AG09319 (cell line): ENCODE data around the gene GMPPA.

ENCODE experiments used
- DNase-seq: peaks from one replicate; pipeline ENCODE4 v3.0.0-alpha.2; 2010; ENCODE audit warnings: low read depth; ENCODE audit errors: extremely low read depth
- TF ChIP-seq, protein P1 (sequence below): IDR thresholded peaks from 2 replicates; pipeline ENCODE4 v1.5.1; 2011; ENCODE audit warnings: low read depth, mild to moderate bottlenecking, inconsistent platforms, low read length, moderate library complexity

Gene GMPPA

GRCh38 chr2:219545943-219546352 is 47.3 kb downstream of the GMPPA start:
- no peak for DNase-seq
- TF ChIP-seq, protein P1, sequence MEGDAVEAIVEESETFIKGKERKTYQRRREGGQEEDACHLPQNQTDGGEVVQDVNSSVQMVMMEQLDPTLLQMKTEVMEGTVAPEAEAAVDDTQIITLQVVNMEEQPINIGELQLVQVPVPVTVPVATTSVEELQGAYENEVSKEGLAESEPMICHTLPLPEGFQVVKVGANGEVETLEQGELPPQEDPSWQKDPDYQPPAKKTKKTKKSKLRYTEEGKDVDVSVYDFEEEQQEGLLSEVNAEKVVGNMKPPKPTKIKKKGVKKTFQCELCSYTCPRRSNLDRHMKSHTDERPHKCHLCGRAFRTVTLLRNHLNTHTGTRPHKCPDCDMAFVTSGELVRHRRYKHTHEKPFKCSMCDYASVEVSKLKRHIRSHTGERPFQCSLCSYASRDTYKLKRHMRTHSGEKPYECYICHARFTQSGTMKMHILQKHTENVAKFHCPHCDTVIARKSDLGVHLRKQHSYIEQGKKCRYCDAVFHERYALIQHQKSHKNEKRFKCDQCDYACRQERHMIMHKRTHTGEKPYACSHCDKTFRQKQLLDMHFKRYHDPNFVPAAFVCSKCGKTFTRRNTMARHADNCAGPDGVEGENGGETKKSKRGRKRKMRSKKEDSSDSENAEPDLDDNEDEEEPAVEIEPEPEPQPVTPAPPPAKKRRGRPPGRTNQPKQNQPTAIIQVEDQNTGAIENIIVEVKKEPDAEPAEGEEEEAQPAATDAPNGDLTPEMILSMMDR, result no peak

GRCh38 chr2:219547621-219548020 is 48.9 kb downstream of the GMPPA start:
- DNase-seq, result no peak
- TF ChIP-seq, protein P1, result no peak

DNA sequence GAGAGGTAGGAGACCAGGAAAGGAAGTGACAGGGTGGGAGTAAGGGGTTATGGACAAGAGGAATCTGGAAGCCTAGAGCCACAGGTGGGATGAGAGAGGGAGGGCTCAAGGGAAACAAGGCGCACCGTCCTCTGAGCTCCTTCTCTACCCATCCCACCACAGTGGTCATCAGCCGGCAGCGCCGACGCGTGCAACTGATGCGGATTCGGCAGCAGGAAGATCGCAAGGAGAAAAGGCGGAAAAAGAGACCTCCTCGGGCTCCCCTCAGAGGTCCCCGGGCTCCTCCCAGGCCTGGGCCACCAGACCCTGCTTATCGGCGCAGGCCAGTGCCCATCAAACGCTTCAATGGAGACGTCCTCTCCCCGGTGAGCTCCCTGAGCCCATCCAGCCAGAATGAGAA is 50.3 kb downstream of the GMPPA start:
- TF ChIP-seq, protein P1, result no peak
- no peak for DNase-seq

- DNase-seq, result no peak
- TF ChIP-seq, protein P1, result no peak
These were observed 50.9 kb downstream of the GMPPA start for GRCh38 chr2:219549619-219550018.

- TF ChIP-seq, protein P1, result no peak
- DNase-seq, result no peak
These were observed 53.0 kb downstream of the GMPPA start for GRCh38 chr2:219551441-219552381.

- TF ChIP-seq, protein P1, result no peak
- DNase-seq, result peak; percentile 35
These were observed 53.9 kb downstream of the GMPPA start for GRCh38 chr2:219552382-219553167.

DNA sequence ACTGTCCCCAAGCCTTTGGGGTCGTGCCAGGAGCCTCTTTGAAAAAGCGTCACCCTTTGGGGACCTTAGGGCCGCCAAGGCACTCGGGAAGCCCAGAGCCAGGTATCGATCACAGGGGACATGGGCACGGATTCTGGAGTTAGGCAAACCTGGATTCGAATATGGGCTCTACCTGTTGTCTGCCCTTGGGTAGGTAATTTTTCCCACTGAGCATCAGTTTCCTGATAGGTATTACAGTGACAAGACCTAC is 54.4 kb downstream of the GMPPA start:
- TF ChIP-seq, protein P1, result no peak
- no peak for DNase-seq
